HEK293 (cell line): ENCODE data around the gene GDA.

Experiments used
- CTCF ChIA-PET: fragments of 350-600 bp; formaldehyde crosslinking; extraction: SDS; loops from one replicate; lab custom pipeline; 2021; ENCODE audit warnings: antibody characterized with exemption; lab: Yijun Ruan, JAX
- POLR2A ChIA-PET: fragments of 300-600 bp; formaldehyde crosslinking; extraction: SDS; loops from one replicate; lab custom pipeline; 2020; ENCODE audit warnings: antibody characterized with exemption, inconsistent platforms; lab: Yijun Ruan, JAX
- H3K27ac ChIP-seq: fragments of 200-500 bp; sonication (Bioruptor generic); 2 replicates; pipeline ENCODE4 v1.5.1; 2014; ENCODE audit warnings: low read depth, low read length, control low read depth, inconsistent platforms; ENCODE audit errors: extremely low read depth
- H3K36me3 ChIP-seq, 2 experiments: fragments of 200-500 bp in 1 of 2; sonication (Bioruptor generic) in 1 of 2; 1 replicate in 1 of 2; 2 replicates in 1 of 2; pipeline ENCODE4 v1.5.1; 2014 to 2017; ENCODE audit warnings: inconsistent platforms in 2 of 2, low read length in 2 of 2; ENCODE audit not compliant: control insufficient read depth in 2 of 2, insufficient read depth in 1 of 2
- H3K4me1 ChIP-seq: fragments of 200-500 bp; sonication (Bioruptor generic); 2 replicates; pipeline ENCODE4 v1.5.1; 2014; ENCODE audit warnings: mild to moderate bottlenecking, low read length, inconsistent platforms; ENCODE audit not compliant: control insufficient read depth, insufficient read depth
- H3K4me3 ChIP-seq: 2 replicates; pipeline ENCODE4 v1.5.1; 2011; ENCODE audit warnings: low read depth, mild to moderate bottlenecking, control low read depth, low read length, moderate library complexity
- H3K9me3 ChIP-seq: fragments of 200-500 bp; sonication (Bioruptor generic); 2 replicates; pipeline ENCODE4 v1.5.1; 2014; ENCODE audit warnings: low read depth, low read length, inconsistent platforms; ENCODE audit not compliant: control insufficient read depth, insufficient read depth
- KLF1 ChIP-seq: fragments of 450-650 bp; formaldehyde crosslinking; IDR thresholded peaks from 2 replicates; pipeline ENCODE4 v1.5.1; 2016; ENCODE audit warnings: missing biosample characterization, missing genetic modification characterization
- PRDM1 ChIP-seq: fragments of 450-650 bp; formaldehyde crosslinking; IDR thresholded peaks from 2 replicates; pipeline ENCODE4; 2016; ENCODE audit warnings: missing biosample characterization, missing genetic modification characterization
- SP2 ChIP-seq: fragments of 450-650 bp; formaldehyde crosslinking; IDR thresholded peaks from 2 replicates; pipeline ENCODE4 v1.5.1; 2016; ENCODE audit warnings: missing biosample characterization, missing genetic modification characterization
- TCF7L2 ChIP-seq: IDR thresholded peaks from 2 replicates; pipeline ENCODE4 v1.6.1; 2011; ENCODE audit warnings: low read depth, mild to moderate bottlenecking, inconsistent platforms, low read length, moderate library complexity, borderline replicate concordance
- ZBTB17 ChIP-seq: fragments of 450-650 bp; formaldehyde crosslinking; IDR thresholded peaks from 2 replicates; pipeline ENCODE4 v1.5.1; 2016; ENCODE audit warnings: missing biosample characterization, missing genetic modification characterization
- ZBTB7A ChIP-seq: fragments of 450-650 bp; formaldehyde crosslinking; IDR thresholded peaks from 2 replicates; pipeline ENCODE4 v1.5.1; 2016; ENCODE audit warnings: low read depth, missing biosample characterization, missing genetic modification characterization
- ZFP37 ChIP-seq: fragments of 450-650 bp; formaldehyde crosslinking; IDR thresholded peaks from 2 replicates; pipeline ENCODE4 v1.5.1; 2016; ENCODE audit warnings: missing biosample characterization, missing genetic modification characterization
- ZFP41 ChIP-seq: fragments of 450-650 bp; formaldehyde crosslinking; IDR thresholded peaks from 2 replicates; pipeline ENCODE4 v1.5.1; 2016; ENCODE audit warnings: missing biosample characterization, missing genetic modification characterization, borderline replicate concordance
- ZNF138 ChIP-seq: fragments of 450-650 bp; formaldehyde crosslinking; IDR thresholded peaks from 2 replicates; pipeline ENCODE4 v1.5.1; 2016; ENCODE audit warnings: missing biosample characterization, missing genetic modification characterization, borderline replicate concordance
- ZNF157 ChIP-seq: fragments of 450-650 bp; formaldehyde crosslinking; IDR thresholded peaks from 2 replicates; pipeline ENCODE4 v1.5.1; 2016; ENCODE audit warnings: missing biosample characterization, missing genetic modification characterization
- ZNF366 ChIP-seq: fragments of 450-650 bp; formaldehyde crosslinking; conservative IDR thresholded peaks from 2 replicates; pipeline ENCODE4 v1.5.1; 2016; ENCODE audit warnings: missing biosample characterization, missing genetic modification characterization
- ZNF416 ChIP-seq: fragments of 450-650 bp; formaldehyde crosslinking; IDR thresholded peaks from 2 replicates; pipeline ENCODE4 v1.5.1; 2016; ENCODE audit warnings: missing biosample characterization, missing genetic modification characterization
- ZNF548 ChIP-seq: fragments of 450-650 bp; formaldehyde crosslinking; IDR thresholded peaks from 2 replicates; pipeline ENCODE4 v1.5.1; 2016; ENCODE audit warnings: missing biosample characterization, missing genetic modification characterization
- ZNF558 ChIP-seq: fragments of 450-650 bp; formaldehyde crosslinking; IDR thresholded peaks from 2 replicates; pipeline ENCODE4 v1.5.1; 2016; ENCODE audit warnings: missing biosample characterization, missing genetic modification characterization
- ZNF571 ChIP-seq: fragments of 450-650 bp; formaldehyde crosslinking; IDR thresholded peaks from 2 replicates; pipeline ENCODE4 v1.5.0; 2017; ENCODE audit warnings: missing biosample characterization, missing genetic modification characterization
- ZNF600 ChIP-seq: fragments of 450-650 bp; formaldehyde crosslinking; IDR thresholded peaks from 2 replicates; pipeline ENCODE4 v1.5.1; 2016; ENCODE audit warnings: missing biosample characterization, missing genetic modification characterization
- ZNF658 ChIP-seq: fragments of 450-650 bp; formaldehyde crosslinking; IDR thresholded peaks from 2 replicates; pipeline ENCODE4; 2016; ENCODE audit warnings: missing biosample characterization, missing genetic modification characterization
- ZNF670 ChIP-seq: fragments of 450-650 bp; formaldehyde crosslinking; IDR thresholded peaks from 2 replicates; pipeline ENCODE4 v1.5.1; 2016; ENCODE audit warnings: missing biosample characterization, missing genetic modification characterization, low read depth
- ZNF747 ChIP-seq: fragments of 450-650 bp; formaldehyde crosslinking; IDR thresholded peaks from 2 replicates; pipeline ENCODE4 v1.5.1; 2016; ENCODE audit warnings: missing biosample characterization, missing genetic modification characterization
- ZXDB ChIP-seq: fragments of 450-650 bp; formaldehyde crosslinking; IDR thresholded peaks from 2 replicates; pipeline ENCODE4 v1.5.1; 2016; ENCODE audit warnings: missing biosample characterization, missing genetic modification characterization
- TF ChIP-seq, protein P1 (sequence below): fragments of 450-650 bp; formaldehyde crosslinking; IDR thresholded peaks from 2 replicates; pipeline ENCODE4 v1.5.1; 2016; ENCODE audit warnings: missing biosample characterization, missing genetic modification characterization
- TF ChIP-seq, protein P2 (sequence below): fragments of 450-650 bp; IDR thresholded peaks from 2 replicates; pipeline ENCODE4 v1.5.1; 2018; ENCODE audit warnings: missing biosample characterization, missing genetic modification characterization
- TF ChIP-seq, protein P3 (sequence below): fragments of 450-650 bp; formaldehyde crosslinking; IDR thresholded peaks from 2 replicates; pipeline ENCODE4 v1.5.1; 2016; ENCODE audit warnings: missing biosample characterization, missing genetic modification characterization
- TF ChIP-seq, protein P4 (sequence below): fragments of 450-650 bp; formaldehyde crosslinking; conservative IDR thresholded peaks from 2 replicates; pipeline ENCODE4 v1.5.1; 2016; ENCODE audit warnings: low read depth, missing biosample characterization, missing genetic modification characterization
- TF ChIP-seq, protein P5 (sequence below): sonication (generic); formaldehyde crosslinking; IDR thresholded peaks from 2 replicates; pipeline ENCODE4 v1.8.1; 2022; ENCODE audit warnings: mild to moderate bottlenecking, moderate library complexity, missing genetic modification reagents

Gene GDA

DNA sequence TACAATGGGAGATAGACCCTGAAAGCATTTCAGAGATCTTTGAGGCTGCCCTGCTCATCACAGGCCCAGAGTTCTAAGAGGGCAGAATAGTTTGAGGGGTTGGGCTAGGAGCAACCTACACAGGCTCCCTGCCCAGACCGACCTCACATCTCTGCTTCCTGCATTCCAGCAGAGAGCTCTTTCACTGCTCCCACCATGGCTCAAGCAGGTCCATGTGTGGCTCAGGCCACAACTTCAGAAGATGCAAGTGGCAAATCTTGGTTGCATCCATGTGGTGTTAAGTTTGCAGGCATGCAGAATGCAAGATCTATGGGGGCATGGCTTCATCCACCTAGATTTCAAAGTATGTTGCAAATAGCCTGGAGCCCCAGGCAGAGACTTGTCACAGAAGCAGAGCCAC is 39.0 kb downstream of the GDA start:
- no peaks in the 10 kb centered on the region for H3K36me3 ChIP-seq
- CTCF ChIA-PET, result interaction anchor here (1.2 to 1.4 kb wide), 2 partner anchors 15 to 149 kb away, joined by 3 to 4 read pairs; no protein-coding TSS in a partner anchor
- TF ChIP-seq ZNF548 (tag by site-specific recombination), result no peak
- TF ChIP-seq SP2 (tag by site-specific recombination), result no peak
- TF ChIP-seq ZNF571 (tag by site-specific recombination), result no peak
- no peak for TF ChIP-seq ZBTB7A (tag by site-specific recombination)
- TF ChIP-seq, all 188 proteins: peak for 0
- POLR2A ChIA-PET, result no interaction called here
- Histone ChIP-seq H3K4me3 (no peak overlapping the region), H3K27ac (no peak overlapping the region), H3K9me3 (no peaks in the 10 kb centered on the region), H3K4me1 (no peaks in the 10 kb centered on the region)

DNA sequence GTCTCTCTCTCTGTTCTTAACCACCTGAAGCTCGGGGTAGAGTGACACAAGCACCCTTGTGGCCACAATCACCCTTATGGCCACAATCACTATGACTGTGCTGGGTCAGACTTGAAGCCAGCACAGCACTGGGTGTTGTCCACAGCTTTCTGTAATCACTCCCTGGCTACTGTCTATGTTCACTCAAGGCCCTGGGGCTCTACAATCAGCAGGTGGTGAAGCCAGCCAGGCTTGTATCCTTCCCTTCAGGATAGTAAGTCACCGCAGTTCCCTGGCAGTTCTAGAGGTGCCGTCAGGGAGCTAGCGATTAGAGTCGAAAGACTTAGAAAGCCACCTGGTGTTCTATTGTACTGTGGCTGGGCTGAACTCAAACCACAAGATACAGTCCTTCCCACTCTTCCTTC is 44.2 kb downstream of the GDA start:
- H3K9me3 ChIP-seq, result no peaks in the 10 kb centered on the region
- no peaks in the 10 kb centered on the region for H3K4me1 ChIP-seq
- H3K4me3 ChIP-seq, result no peak overlapping the region
- CTCF ChIA-PET, result interaction anchor here (0.6 kb wide), 1 partner anchor 570 kb away, joined by 6 read pairs; no protein-coding TSS in a partner anchor
- POLR2A ChIA-PET, result no interaction called here
- H3K36me3 ChIP-seq, result no peaks in the 10 kb centered on the region
- TF ChIP-seq ZNF138 (tag by site-specific recombination) (no peak), ZXDB (tag by site-specific recombination) (no peak), ZNF548 (tag by site-specific recombination) (no peak), ZNF558 (tag by site-specific recombination) (no peak), PRDM1 (tag by site-specific recombination) (no peak), ZNF658 (no peak), ZBTB17 (no peak), ZNF366 (tag by site-specific recombination) (no peak), ZNF670 (tag by site-specific recombination) (no peak), TCF7L2 (no peak)
- TF ChIP-seq, protein P1, sequence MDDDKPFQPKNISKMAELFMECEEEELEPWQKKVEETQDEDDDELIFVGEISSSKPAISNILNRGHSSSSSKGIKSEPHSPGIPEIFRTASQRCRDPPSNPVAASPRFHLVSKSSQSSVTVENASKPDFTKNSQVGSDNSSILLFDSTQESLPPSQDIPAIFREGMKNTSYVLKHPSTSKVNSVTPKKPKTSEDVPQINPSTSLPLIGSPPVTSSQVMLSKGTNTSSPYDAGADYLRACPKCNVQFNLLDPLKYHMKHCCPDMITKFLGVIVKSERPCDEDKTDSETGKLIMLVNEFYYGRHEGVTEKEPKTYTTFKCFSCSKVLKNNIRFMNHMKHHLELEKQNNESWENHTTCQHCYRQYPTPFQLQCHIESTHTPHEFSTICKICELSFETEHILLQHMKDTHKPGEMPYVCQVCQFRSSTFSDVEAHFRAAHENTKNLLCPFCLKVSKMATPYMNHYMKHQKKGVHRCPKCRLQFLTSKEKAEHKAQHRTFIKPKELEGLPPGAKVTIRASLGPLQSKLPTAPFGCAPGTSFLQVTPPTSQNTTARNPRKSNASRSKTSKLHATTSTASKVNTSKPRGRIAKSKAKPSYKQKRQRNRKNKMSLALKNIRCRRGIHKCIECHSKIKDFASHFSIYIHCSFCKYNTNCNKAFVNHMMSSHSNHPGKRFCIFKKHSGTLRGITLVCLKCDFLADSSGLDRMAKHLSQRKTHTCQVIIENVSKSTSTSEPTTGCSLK, result no peak
- TF ChIP-seq, protein P2, sequence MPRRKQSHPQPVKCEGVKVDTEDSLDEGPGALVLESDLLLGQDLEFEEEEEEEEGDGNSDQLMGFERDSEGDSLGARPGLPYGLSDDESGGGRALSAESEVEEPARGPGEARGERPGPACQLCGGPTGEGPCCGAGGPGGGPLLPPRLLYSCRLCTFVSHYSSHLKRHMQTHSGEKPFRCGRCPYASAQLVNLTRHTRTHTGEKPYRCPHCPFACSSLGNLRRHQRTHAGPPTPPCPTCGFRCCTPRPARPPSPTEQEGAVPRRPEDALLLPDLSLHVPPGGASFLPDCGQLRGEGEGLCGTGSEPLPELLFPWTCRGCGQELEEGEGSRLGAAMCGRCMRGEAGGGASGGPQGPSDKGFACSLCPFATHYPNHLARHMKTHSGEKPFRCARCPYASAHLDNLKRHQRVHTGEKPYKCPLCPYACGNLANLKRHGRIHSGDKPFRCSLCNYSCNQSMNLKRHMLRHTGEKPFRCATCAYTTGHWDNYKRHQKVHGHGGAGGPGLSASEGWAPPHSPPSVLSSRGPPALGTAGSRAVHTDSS (tag by site-specific recombination), result no peak
- TF ChIP-seq, protein P3, sequence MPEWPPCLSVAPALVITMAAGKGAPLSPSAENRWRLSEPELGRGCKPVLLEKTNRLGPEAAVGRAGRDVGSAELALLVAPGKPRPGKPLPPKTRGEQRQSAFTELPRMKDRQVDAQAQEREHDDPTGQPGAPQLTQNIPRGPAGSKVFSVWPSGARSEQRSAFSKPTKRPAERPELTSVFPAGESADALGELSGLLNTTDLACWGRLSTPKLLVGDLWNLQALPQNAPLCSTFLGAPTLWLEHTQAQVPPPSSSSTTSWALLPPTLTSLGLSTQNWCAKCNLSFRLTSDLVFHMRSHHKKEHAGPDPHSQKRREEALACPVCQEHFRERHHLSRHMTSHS (tag by site-specific recombination), result no peak
- TF ChIP-seq, all 188 proteins: peak for 0
- H3K27ac ChIP-seq, result no peak overlapping the region

DNA sequence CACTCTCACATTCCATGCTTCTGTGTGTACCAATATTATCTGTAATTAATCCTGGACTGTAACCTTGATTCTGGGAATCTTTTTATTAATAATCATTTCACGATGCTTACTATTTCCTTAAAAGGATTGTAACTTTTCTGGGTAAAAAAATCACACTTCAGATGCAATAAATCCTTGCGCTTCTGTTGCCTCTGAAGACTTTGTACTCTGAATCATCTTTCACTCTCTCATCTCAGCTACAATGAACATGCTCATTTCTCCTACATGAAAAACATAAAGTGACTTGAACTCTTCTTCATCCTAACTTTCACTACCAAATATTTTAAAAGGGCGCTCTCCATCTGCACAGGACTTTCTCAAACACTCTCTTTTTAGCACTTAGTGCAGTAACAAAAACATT is 50.0 kb downstream of the GDA start:
- CTCF ChIA-PET, result interaction anchor here (0.8 to 1.0 kb wide), 2 partner anchors 73 to 623 kb away, joined by 3 read pairs; no protein-coding TSS in a partner anchor
- H3K9me3 ChIP-seq, result no peaks in the 10 kb centered on the region
- no peak overlapping the region for H3K27ac ChIP-seq
- no peaks in the 10 kb centered on the region for H3K36me3 ChIP-seq
- POLR2A ChIA-PET, result no interaction called here
- no peak overlapping the region for H3K4me3 ChIP-seq
- no peaks in the 10 kb centered on the region for H3K4me1 ChIP-seq
- no peak for TF ChIP-seq ZNF600
- TF ChIP-seq ZNF416 (tag by site-specific recombination), result no peak
- TF ChIP-seq, protein P4, sequence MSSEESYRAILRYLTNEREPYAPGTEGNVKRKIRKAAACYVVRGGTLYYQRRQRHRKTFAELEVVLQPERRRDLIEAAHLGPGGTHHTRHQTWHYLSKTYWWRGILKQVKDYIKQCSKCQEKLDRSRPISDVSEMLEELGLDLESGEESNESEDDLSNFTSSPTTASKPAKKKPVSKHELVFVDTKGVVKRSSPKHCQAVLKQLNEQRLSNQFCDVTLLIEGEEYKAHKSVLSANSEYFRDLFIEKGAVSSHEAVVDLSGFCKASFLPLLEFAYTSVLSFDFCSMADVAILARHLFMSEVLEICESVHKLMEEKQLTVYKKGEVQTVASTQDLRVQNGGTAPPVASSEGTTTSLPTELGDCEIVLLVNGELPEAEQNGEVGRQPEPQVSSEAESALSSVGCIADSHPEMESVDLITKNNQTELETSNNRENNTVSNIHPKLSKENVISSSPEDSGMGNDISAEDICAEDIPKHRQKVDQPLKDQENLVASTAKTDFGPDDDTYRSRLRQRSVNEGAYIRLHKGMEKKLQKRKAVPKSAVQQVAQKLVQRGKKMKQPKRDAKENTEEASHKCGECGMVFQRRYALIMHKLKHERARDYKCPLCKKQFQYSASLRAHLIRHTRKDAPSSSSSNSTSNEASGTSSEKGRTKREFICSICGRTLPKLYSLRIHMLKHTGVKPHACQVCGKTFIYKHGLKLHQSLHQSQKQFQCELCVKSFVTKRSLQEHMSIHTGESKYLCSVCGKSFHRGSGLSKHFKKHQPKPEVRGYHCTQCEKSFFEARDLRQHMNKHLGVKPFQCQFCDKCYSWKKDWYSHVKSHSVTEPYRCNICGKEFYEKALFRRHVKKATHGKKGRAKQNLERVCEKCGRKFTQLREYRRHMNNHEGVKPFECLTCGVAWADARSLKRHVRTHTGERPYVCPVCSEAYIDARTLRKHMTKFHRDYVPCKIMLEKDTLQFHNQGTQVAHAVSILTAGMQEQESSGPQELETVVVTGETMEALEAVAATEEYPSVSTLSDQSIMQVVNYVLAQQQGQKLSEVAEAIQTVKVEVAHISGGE (tag by site-specific recombination), result no peak
- no peak for TF ChIP-seq ZFP37 (tag by site-specific recombination)
- TF ChIP-seq, protein P5, sequence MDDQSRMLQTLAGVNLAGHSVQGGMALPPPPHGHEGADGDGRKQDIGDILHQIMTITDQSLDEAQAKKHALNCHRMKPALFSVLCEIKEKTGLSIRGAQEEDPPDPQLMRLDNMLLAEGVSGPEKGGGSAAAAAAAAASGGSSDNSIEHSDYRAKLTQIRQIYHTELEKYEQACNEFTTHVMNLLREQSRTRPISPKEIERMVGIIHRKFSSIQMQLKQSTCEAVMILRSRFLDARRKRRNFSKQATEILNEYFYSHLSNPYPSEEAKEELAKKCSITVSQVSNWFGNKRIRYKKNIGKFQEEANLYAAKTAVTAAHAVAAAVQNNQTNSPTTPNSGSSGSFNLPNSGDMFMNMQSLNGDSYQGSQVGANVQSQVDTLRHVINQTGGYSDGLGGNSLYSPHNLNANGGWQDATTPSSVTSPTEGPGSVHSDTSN (CRISPR knock-in tag), result no peak
- TF ChIP-seq ZNF747, result no peak
- TF ChIP-seq ZNF157 (tag by site-specific recombination), result no peak
- TF ChIP-seq KLF1 (tag by site-specific recombination), result no peak
- TF ChIP-seq ZFP41 (tag by site-specific recombination), result no peak
